DOHH2 (cell line): ENCODE measurements around the gene TFPI2.

Experiments
- CTCF ChIP-seq: fragments of 200-600 bp; sonication (generic); IDR thresholded peaks from one replicate; pipeline ENCODE4 v1.5.1; 2014; ENCODE audit warnings: antibody characterized with exemption, mild to moderate bottlenecking, low read depth, low read length; ENCODE audit not compliant: poor library complexity, severe bottlenecking
- EZH2phosphoT487 ChIP-seq: fragments of 200-600 bp; sonication (generic); IDR thresholded peaks from 2 replicates; pipeline ENCODE4 v1.6.1; 2017; ENCODE audit warnings: borderline replicate concordance, mild to moderate bottlenecking, antibody characterized with exemption, low read length, moderate library complexity, mixed read lengths

GRCh38 chr7:93883917-93884345 lies 6.6 kb downstream of the TFPI2 start:
- TF ChIP-seq CTCF (no peak), EZH2phosphoT487 (no peak)
